OCI-LY1 (cell line): Measurements from ENCODE around the gene AFMID.

ENCODE experiments used
- CTCF ChIP-seq: fragments of 200-600 bp; sonication (generic), shearing (Covaris generic); IDR thresholded peaks from 2 replicates; pipeline ENCODE4 v1.5.1; 2017; ENCODE audit warnings: mild to moderate bottlenecking, antibody characterized with exemption, low read length, moderate library complexity, mixed read lengths
- EZH2 ChIP-seq: fragments of 200-600 bp; sonication (generic), shearing (Covaris generic); IDR thresholded peaks from 2 replicates; pipeline ENCODE4 v1.8.0; 2017; ENCODE audit warnings: borderline replicate concordance, mixed run types, mild to moderate bottlenecking, antibody characterized with exemption, low read length, moderate library complexity, mixed read lengths

GRCh38 chr17:78250891-78251772 lies 64.0 kb downstream of the AFMID start:
- TF ChIP-seq CTCF (peak; percentile 99), EZH2 (no peak)
